GOT3 (cell line): Measurements from ENCODE around the gene KCNG4.
A peak's percentile ranks its signal among the peaks of the same experiment; 100 is the strongest.
"Not testable (repeated sequence)": the region's sequence is repeated elsewhere in the genome, so short reads cannot be mapped to it uniquely, and the experiment has no call there.

Experiments used
- DNase-seq: peaks from one replicate; lab custom pipeline; 2025; ENCODE audit warnings: mixed read lengths; lab: John Stamatoyannopoulos, UW

The KCNG4 gene

GRCh38 chr16:84234321-84235241 is 5.2 kb downstream of the KCNG4 start:
- no peak for DNase-seq

- DNase-seq = no peak
These were observed 6.1 kb downstream of the KCNG4 start for GRCh38 chr16:84233748-84234147.

- DNase-seq = no peak
These were observed 6.8 kb downstream of the KCNG4 start for GRCh38 chr16:84232969-84233368.

GRCh38 chr16:84232060-84232459 is 7.8 kb downstream of the KCNG4 start:
- DNase-seq = no peak

- no peak for DNase-seq
These were observed 10.3 kb downstream of the KCNG4 start for GRCh38 chr16:84229471-84229870.

- DNase-seq = peak; percentile 58
These were observed 11.5 kb downstream of the KCNG4 start for GRCh38 chr16:84228256-84228838.

GRCh38 chr16:84227548-84227947 is 12.3 kb downstream of the KCNG4 start:
- DNase-seq = no peak

- no peak for DNase-seq
These were observed 13.8 kb downstream of the KCNG4 start for GRCh38 chr16:84226026-84226425.

- DNase-seq = no peak
These were observed 14.2 kb downstream of the KCNG4 start for GRCh38 chr16:84225571-84225970.

GRCh38 chr16:84225126-84225525 is 14.7 kb downstream of the KCNG4 start:
- DNase-seq = no peak

- DNase-seq = no peak
These were observed 15.3 kb downstream of the KCNG4 start for GRCh38 chr16:84224554-84224953.

- DNase-seq = no peak
These were observed 16.4 kb downstream of the KCNG4 start for GRCh38 chr16:84223456-84223855.

GRCh38 chr16:84220851-84221250 is 19.0 kb downstream of the KCNG4 start:
- no peak for DNase-seq

GRCh38 chr16:84218956-84219355 is 20.9 kb downstream of the KCNG4 start:
- no peak for DNase-seq

- DNase-seq = no peak
These were observed 21.5 kb downstream of the KCNG4 start for GRCh38 chr16:84218176-84218823.

- not testable (repeated sequence) for DNase-seq
These were observed 23.7 kb downstream of the KCNG4 start for GRCh38 chr16:84216144-84216543.

GRCh38 chr16:84215531-84215930 is 24.3 kb downstream of the KCNG4 start:
- no peak for DNase-seq

- DNase-seq = no peak
These were observed 25.3 kb downstream of the KCNG4 start for GRCh38 chr16:84214451-84215066.

- no peak for DNase-seq
These were observed 27.2 kb downstream of the KCNG4 start for GRCh38 chr16:84212631-84213030.

GRCh38 chr16:84212154-84212553 is 27.7 kb downstream of the KCNG4 start:
- DNase-seq = no peak

- no peak for DNase-seq
These were observed 29.8 kb downstream of the KCNG4 start for GRCh38 chr16:84209989-84210388.

- no peak for DNase-seq
These were observed 31.9 kb downstream of the KCNG4 start for GRCh38 chr16:84207879-84208278.
